Measurements from ENCODE around the gene AKAP10. TPM values are rescaled to one million over a fixed set of nuclear protein-coding genes. Genes with fewer than 3 reads are reported as not detected.
A peak's percentile ranks its signal among the peaks of the same experiment; 100 is the strongest.

The AKAP10 gene
- total and polyA plus RNA-seq, 2 donors (not counting 3 experiments of a cell fraction or from before 2014, with no cell fraction given): 10.0 to 27.1 TPM

GRCh38 chr17:19948116-19948943 lies 29.3 kb downstream of the AKAP10 start:
- peaks cover 2 to 7% of the 10 kb centered on the region in 2 experiments for H3K36me3 ChIP-seq (ENCODE audit: control insufficient read depth in 2 of 2, extremely low read depth in 1 of 2, insufficient read depth in 2 of 2, low read length in 2 of 2)
- ChIA-PET POLR2A (no interaction called here), CTCF (interaction anchor here (0.8 to 1.5 kb wide), 2 partner anchors 9 to 44 kb away, joined by 3 to 4 read pairs; no protein-coding TSS in a partner anchor)
- no peak overlapping the region for H2AFZ ChIP-seq (ENCODE audit: low read depth, low read length)
- dilution Hi-C loops (cut with MboI; ENCODE audit: extremely low pct_ligation_motif_present, low sequenced_read_pairs): no loop called here
- H3K9ac ChIP-seq (replicated peaks; ENCODE audit: extremely low read depth, insufficient read depth, low read length): no peak overlapping the region
- FAIRE-seq (peak; percentile 4), DNase-seq (ENCODE audit: low read depth, low spot score) (no peak)
- H3K79me2 ChIP-seq (ENCODE audit: control insufficient read depth, insufficient read depth, low read length): peaks cover 49% of the 10 kb centered on the region
- peak overlapping the region; percentile 16 for H3K4me2 ChIP-seq (ENCODE audit: insufficient read depth, low read length)
- intact Hi-C loops (cut with micrococcal nuclease): no loop called here
- H3K27ac ChIP-seq (ENCODE audit: insufficient read depth, low read depth, low read length): no peak overlapping the region
- H4K20me1 ChIP-seq (replicated peaks; ENCODE audit: control insufficient read depth, extremely low read depth, insufficient read depth, low read length): no peaks in the 10 kb centered on the region
- no peaks in the 10 kb centered on the region for H3K9me3 ChIP-seq (replicated peaks; ENCODE audit: control insufficient read depth, insufficient read depth, low read length)
- peaks cover 7% of the 10 kb centered on the region for H3K4me1 ChIP-seq (ENCODE audit: control insufficient read depth, extremely low read depth, insufficient read depth, low read length)
- no peaks in the 10 kb centered on the region for H3K9me1 ChIP-seq (replicated peaks; ENCODE audit: control insufficient read depth, extremely low read depth, insufficient read depth, low read length)
- H3K4me3 ChIP-seq (replicated peaks in 1 of 3; ENCODE audit: insufficient read depth in 1 of 3, low read depth in 1 of 3, low read length in 3 of 3): no peak overlapping the region
- no peaks in the 10 kb centered on the region for H3K27me3 ChIP-seq (ENCODE audit: control insufficient read depth in 2 of 2, insufficient read depth in 2 of 2, low read length in 2 of 2)
- BruUV-seq (replicated peaks): no TSS peak
- TF ChIP-seq JUN (IDR thresholded peaks at IDR 0.05; ENCODE audit: borderline replicate concordance, insufficient read depth, insufficient read length, low read depth) (no peak), CTCF (IDR thresholded peaks at IDR 0.05; ENCODE audit: extremely low read depth in 1 of 2, insufficient read depth in 1 of 2, low read depth in 1 of 2, low read length in 2 of 2) (no peak), MYC (IDR thresholded peaks at IDR 0.05; ENCODE audit: low read depth, low read length) (no peak), MAX (IDR thresholded peaks at IDR 0.05; ENCODE audit: insufficient read depth, insufficient read length) (no peak), FOS (IDR thresholded peaks at IDR 0.05; ENCODE audit: borderline replicate concordance, insufficient read depth, low read length) (no peak), GATA2 (IDR thresholded peaks at IDR 0.05; ENCODE audit: insufficient read depth, insufficient read length, low read depth, low read length) (no peak)
